ENCODE measurements around the gene KCNH6.

DNA sequence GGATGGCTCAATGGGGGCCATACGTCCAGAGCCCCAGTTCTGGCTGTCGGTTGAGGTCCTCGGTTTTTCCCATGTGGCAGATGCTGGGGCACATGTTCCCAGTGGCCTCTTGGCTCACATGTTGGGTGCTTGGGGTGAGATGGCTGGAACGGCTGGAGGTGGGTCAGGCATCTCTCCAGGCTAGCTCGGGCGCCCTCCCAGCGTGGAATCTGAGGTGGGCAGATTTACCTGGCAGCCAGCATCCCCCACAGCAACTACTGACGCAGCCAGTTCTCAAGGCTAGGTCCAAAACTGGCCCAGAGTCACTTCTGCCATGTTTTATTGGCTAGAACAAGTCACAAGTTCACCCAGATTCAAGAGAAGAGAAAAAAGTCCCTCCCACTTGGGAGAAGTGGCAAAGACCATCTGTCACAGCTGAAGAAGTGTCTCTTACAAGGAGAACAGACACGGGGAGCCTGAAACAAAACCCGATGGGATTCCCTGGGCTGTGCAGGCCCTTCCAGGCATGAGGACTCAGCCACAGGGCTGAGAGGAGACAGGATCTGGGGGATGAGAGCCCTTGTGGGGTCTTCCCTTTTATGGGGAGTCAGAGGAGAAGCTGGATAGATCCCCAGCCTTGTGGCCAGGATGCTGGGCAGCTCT lies 31.1 kb upstream of the KCNH6 start:
- TF ChIP-seq, protein P1, sequence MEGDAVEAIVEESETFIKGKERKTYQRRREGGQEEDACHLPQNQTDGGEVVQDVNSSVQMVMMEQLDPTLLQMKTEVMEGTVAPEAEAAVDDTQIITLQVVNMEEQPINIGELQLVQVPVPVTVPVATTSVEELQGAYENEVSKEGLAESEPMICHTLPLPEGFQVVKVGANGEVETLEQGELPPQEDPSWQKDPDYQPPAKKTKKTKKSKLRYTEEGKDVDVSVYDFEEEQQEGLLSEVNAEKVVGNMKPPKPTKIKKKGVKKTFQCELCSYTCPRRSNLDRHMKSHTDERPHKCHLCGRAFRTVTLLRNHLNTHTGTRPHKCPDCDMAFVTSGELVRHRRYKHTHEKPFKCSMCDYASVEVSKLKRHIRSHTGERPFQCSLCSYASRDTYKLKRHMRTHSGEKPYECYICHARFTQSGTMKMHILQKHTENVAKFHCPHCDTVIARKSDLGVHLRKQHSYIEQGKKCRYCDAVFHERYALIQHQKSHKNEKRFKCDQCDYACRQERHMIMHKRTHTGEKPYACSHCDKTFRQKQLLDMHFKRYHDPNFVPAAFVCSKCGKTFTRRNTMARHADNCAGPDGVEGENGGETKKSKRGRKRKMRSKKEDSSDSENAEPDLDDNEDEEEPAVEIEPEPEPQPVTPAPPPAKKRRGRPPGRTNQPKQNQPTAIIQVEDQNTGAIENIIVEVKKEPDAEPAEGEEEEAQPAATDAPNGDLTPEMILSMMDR (IDR thresholded peaks at IDR 0.05) = no peak
- TF ChIP-seq, protein P2, sequence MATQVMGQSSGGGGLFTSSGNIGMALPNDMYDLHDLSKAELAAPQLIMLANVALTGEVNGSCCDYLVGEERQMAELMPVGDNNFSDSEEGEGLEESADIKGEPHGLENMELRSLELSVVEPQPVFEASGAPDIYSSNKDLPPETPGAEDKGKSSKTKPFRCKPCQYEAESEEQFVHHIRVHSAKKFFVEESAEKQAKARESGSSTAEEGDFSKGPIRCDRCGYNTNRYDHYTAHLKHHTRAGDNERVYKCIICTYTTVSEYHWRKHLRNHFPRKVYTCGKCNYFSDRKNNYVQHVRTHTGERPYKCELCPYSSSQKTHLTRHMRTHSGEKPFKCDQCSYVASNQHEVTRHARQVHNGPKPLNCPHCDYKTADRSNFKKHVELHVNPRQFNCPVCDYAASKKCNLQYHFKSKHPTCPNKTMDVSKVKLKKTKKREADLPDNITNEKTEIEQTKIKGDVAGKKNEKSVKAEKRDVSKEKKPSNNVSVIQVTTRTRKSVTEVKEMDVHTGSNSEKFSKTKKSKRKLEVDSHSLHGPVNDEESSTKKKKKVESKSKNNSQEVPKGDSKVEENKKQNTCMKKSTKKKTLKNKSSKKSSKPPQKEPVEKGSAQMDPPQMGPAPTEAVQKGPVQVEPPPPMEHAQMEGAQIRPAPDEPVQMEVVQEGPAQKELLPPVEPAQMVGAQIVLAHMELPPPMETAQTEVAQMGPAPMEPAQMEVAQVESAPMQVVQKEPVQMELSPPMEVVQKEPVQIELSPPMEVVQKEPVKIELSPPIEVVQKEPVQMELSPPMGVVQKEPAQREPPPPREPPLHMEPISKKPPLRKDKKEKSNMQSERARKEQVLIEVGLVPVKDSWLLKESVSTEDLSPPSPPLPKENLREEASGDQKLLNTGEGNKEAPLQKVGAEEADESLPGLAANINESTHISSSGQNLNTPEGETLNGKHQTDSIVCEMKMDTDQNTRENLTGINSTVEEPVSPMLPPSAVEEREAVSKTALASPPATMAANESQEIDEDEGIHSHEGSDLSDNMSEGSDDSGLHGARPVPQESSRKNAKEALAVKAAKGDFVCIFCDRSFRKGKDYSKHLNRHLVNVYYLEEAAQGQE (IDR thresholded peaks at IDR 0.05; ENCODE audit: low read depth, low read length) = no peak
- TF ChIP-seq EZH2phosphoT487 (IDR thresholded peaks at IDR 0.05; ENCODE audit: borderline replicate concordance, low read depth) (no peak), SIN3A (IDR thresholded peaks at IDR 0.05; ENCODE audit: borderline replicate concordance, low read depth, low read length) (no peak), POLR2AphosphoS5 (IDR thresholded peaks at IDR 0.05; ENCODE audit: low read depth, low read length) (no peak)

Measured in SK-N-SH (cell line).